K562 (cell line): ENCODE results near the gene CENPU. TPM values are rescaled to one million over a fixed set of nuclear protein-coding genes. Genes with fewer than 3 reads are reported as not detected.

Source experiments
- HLTF ChIP-seq: fragments of 450-650 bp; IDR thresholded peaks from 2 replicates; pipeline ENCODE4 v1.6.1; 2016
- HNRNPH1 ChIP-seq: fragments of 200-400 bp; formaldehyde crosslinking; optimal IDR thresholded peaks from 2 replicates; pipeline ENCODE3; 2017; ENCODE audit warnings: low read depth, mild to moderate bottlenecking, low read length, moderate library complexity
- KLF10 ChIP-seq: fragments of 250-450 bp; sonication (Bioruptor Pico); IDR thresholded peaks from 2 replicates; pipeline ENCODE4 v1.6.1; 2021; ENCODE audit warnings: matching md5 sums
- NFXL1 ChIP-seq: fragments of 450-650 bp; formaldehyde crosslinking; IDR thresholded peaks from 2 replicates; pipeline ENCODE4 v1.4.0; 2021; ENCODE audit warnings: mild to moderate bottlenecking
- SRSF1 ChIP-seq: fragments of 200-400 bp; formaldehyde crosslinking; IDR thresholded peaks from 2 replicates; pipeline ENCODE4 v1.6.1; 2017; ENCODE audit warnings: mild to moderate bottlenecking, low read depth, low read length, moderate library complexity
- XRCC4 ChIP-seq: IDR thresholded peaks from one replicate; pipeline ENCODE4 v1.6.1; 2011; ENCODE audit not compliant: insufficient read depth, insufficient read length; ENCODE audit errors: extremely low read depth
- ZC3H4 ChIP-seq: sonication (generic); formaldehyde crosslinking; IDR thresholded peaks from 2 replicates; pipeline ENCODE4 v1.9.0; 2021; ENCODE audit warnings: missing genetic modification reagents, borderline replicate concordance
- ZNF165 ChIP-seq: fragments of 250-450 bp; sonication (Bioruptor Pico); IDR thresholded peaks from 2 replicates; pipeline ENCODE4 v1.4.0; 2020; ENCODE audit warnings: borderline replicate concordance
- ZNF431 ChIP-seq: sonication (generic); formaldehyde crosslinking; IDR thresholded peaks from 2 replicates; pipeline ENCODE4 v1.8.0; 2022; ENCODE audit warnings: mild to moderate bottlenecking, missing genetic modification reagents
- ZNF589 ChIP-seq: fragments of 200-800 bp; sonication (Bioruptor generic); IDR thresholded peaks from 2 replicates; pipeline ENCODE4 v1.6.1; 2016; ENCODE audit warnings: low read depth, missing genetic modification characterization, missing compliant biosample characterization
- polyA plus RNA-seq, 8 experiments: library from polyadenylated mRNA; depleted of rRNA in 4 of 8; stranded (reverse) in 5 of 8; unstranded in 3 of 8; fragments of >200 nt; fragmentation: Nextera tagmentation in 2 of 8; fragmentation: Illumina TruSeq in 1 of 8; extraction: Ambion mirVana in 2 of 8; extraction: Trizol in 1 of 8; gene quantifications; 2 replicates each; pipeline versions ENCODE4 v1.2.1 to v1.2.3, GENCODE V29; 2011 to 2014; ENCODE audit warnings: inconsistent platforms in 1 of 8, missing spikeins in 1 of 8
- total RNA-seq, 7 experiments: library from RNA; depleted of rRNA in 6 of 7; stranded (reverse); fragments of >200 nt in 6 of 7; fragmentation: Illumina TruSeq in 2 of 7; extraction: Trizol in 2 of 7; gene quantifications; 2 replicates each; pipeline versions ENCODE4 v1.2.1 to v1.2.3, GENCODE V29; 2011 to 2021; ENCODE audit warnings: low replicate concordance in 1 of 7
- TF ChIP-seq, protein P1 (sequence below): fragments of 200-400 bp; formaldehyde crosslinking; IDR thresholded peaks from 2 replicates; pipeline ENCODE4 v1.6.1; 2017; ENCODE audit warnings: mild to moderate bottlenecking, low read depth, low read length, moderate library complexity
- TF ChIP-seq, protein P2 (sequence below): fragments of 450-650 bp; IDR thresholded peaks from 2 replicates; pipeline ENCODE4 v1.6.1; 2017; ENCODE audit warnings: antibody characterized with exemption, mild to moderate bottlenecking
- TF ChIP-seq, protein P3 (sequence below): IDR thresholded peaks from 2 replicates; pipeline ENCODE4 v1.6.1; 2012; ENCODE audit warnings: low read depth, low read length, improper control_type of control experiment, borderline replicate concordance
- TF ChIP-seq, protein P4 (sequence below): fragments of 150-350 bp; conservative IDR thresholded peaks from 2 replicates; pipeline ENCODE4 v1.6.1; 2014; ENCODE audit warnings: low read length

CENPU gene
- total and polyA plus RNA-seq, 9 of the 15 experiments (the other 6 are each of a cell fraction or from before 2014, with no cell fraction given) = 39.4 to 98.7 (median 84.3) TPM

DNA sequence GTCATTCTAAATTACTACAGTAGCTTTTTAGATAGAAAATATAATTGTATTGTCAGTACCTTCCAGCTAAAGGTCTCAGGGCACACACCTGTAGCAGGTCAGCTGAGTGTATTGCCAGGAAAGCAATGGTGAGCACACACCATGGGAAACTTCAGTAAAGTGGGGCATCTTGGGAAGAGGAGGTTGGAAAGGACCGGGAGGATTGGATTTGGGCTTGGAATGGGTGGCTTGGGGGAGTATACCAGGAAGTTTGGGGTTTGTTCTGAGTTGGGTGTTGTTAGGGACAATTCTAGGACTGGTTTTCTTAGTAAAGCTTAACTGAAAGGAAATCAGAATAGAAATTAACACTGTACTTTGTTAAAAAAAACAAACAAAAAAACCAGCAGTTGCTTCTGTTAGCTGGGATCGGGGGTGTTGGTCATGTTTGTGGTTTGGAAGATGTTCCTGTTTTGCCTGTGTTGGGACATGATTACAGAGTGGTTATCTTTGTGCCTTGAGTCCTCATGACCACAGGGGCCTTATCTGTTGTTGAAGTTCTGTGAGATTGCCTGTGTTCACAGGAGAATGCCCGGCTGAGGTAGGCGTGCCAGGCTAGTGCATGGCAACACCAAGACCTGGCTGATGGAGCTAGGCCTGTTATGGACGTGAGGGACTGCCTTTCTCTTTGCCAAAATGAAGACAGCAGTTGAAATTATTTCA is 49.3 kb downstream of the CENPU start (continued):
- TF ChIP-seq NFXL1 (CRISPR knock-in tag) = no peak
- TF ChIP-seq HNRNPH1 = no peak
- peak; percentile 69; the same call in 1 of the 2 replicates for TF ChIP-seq HLTF
- TF ChIP-seq KLF10 (CRISPR knock-in tag) = no peak
- TF ChIP-seq, protein P1, sequence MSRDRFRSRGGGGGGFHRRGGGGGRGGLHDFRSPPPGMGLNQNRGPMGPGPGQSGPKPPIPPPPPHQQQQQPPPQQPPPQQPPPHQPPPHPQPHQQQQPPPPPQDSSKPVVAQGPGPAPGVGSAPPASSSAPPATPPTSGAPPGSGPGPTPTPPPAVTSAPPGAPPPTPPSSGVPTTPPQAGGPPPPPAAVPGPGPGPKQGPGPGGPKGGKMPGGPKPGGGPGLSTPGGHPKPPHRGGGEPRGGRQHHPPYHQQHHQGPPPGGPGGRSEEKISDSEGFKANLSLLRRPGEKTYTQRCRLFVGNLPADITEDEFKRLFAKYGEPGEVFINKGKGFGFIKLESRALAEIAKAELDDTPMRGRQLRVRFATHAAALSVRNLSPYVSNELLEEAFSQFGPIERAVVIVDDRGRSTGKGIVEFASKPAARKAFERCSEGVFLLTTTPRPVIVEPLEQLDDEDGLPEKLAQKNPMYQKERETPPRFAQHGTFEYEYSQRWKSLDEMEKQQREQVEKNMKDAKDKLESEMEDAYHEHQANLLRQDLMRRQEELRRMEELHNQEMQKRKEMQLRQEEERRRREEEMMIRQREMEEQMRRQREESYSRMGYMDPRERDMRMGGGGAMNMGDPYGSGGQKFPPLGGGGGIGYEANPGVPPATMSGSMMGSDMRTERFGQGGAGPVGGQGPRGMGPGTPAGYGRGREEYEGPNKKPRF = no peak
- TF ChIP-seq ZNF589 (CRISPR knock-in tag) = peak; percentile 96
- TF ChIP-seq, protein P2, sequence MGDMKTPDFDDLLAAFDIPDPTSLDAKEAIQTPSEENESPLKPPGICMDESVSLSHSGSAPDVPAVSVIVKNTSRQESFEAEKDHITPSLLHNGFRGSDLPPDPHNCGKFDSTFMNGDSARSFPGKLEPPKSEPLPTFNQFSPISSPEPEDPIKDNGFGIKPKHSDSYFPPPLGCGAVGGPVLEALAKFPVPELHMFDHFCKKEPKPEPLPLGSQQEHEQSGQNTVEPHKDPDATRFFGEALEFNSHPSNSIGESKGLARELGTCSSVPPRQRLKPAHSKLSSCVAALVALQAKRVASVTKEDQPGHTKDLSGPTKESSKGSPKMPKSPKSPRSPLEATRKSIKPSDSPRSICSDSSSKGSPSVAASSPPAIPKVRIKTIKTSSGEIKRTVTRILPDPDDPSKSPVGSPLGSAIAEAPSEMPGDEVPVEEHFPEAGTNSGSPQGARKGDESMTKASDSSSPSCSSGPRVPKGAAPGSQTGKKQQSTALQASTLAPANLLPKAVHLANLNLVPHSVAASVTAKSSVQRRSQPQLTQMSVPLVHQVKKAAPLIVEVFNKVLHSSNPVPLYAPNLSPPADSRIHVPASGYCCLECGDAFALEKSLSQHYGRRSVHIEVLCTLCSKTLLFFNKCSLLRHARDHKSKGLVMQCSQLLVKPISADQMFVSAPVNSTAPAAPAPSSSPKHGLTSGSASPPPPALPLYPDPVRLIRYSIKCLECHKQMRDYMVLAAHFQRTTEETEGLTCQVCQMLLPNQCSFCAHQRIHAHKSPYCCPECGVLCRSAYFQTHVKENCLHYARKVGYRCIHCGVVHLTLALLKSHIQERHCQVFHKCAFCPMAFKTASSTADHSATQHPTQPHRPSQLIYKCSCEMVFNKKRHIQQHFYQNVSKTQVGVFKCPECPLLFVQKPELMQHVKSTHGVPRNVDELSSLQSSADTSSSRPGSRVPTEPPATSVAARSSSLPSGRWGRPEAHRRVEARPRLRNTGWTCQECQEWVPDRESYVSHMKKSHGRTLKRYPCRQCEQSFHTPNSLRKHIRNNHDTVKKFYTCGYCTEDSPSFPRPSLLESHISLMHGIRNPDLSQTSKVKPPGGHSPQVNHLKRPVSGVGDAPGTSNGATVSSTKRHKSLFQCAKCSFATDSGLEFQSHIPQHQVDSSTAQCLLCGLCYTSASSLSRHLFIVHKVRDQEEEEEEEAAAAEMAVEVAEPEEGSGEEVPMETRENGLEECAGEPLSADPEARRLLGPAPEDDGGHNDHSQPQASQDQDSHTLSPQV = peak; percentile 76
- no peak for TF ChIP-seq SRSF1
- no peak for TF ChIP-seq XRCC4
- TF ChIP-seq, protein P3, sequence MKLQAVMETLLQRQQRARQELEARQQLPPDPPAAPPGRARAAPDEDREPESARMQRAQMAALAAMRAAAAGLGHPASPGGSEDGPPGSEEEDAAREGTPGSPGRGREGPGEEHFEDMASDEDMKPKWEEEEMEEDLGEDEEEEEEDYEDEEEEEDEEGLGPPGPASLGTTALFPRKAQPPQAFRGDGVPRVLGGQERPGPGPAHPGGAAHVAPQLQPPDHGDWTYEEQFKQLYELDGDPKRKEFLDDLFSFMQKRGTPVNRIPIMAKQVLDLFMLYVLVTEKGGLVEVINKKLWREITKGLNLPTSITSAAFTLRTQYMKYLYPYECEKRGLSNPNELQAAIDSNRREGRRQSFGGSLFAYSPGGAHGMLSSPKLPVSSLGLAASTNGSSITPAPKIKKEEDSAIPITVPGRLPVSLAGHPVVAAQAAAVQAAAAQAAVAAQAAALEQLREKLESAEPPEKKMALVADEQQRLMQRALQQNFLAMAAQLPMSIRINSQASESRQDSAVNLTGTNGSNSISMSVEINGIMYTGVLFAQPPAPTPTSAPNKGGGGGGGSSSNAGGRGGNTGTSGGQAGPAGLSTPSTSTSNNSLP = 0 out of 2 replicates have a peak, but pooled peaks have one; percentile 43
- no peak for TF ChIP-seq ZC3H4 (CRISPR knock-in tag)
- TF ChIP-seq ZNF165 (CRISPR knock-in tag) = no peak
- TF ChIP-seq, protein P4, sequence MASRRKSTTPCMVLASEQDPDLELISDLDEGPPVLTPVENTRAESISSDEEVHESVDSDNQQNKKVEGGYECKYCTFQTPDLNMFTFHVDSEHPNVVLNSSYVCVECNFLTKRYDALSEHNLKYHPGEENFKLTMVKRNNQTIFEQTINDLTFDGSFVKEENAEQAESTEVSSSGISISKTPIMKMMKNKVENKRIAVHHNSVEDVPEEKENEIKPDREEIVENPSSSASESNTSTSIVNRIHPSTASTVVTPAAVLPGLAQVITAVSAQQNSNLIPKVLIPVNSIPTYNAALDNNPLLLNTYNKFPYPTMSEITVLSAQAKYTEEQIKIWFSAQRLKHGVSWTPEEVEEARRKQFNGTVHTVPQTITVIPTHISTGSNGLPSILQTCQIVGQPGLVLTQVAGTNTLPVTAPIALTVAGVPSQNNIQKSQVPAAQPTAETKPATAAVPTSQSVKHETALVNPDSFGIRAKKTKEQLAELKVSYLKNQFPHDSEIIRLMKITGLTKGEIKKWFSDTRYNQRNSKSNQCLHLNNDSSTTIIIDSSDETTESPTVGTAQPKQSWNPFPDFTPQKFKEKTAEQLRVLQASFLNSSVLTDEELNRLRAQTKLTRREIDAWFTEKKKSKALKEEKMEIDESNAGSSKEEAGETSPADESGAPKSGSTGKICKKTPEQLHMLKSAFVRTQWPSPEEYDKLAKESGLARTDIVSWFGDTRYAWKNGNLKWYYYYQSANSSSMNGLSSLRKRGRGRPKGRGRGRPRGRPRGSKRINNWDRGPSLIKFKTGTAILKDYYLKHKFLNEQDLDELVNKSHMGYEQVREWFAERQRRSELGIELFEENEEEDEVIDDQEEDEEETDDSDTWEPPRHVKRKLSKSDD = no peak
- TF ChIP-seq ZNF431 = no peak
